Measurements from ENCODE around the gene ACKR2. TPM values are rescaled to one million over a fixed set of nuclear protein-coding genes. Genes with fewer than 3 reads are reported as not detected.

The ACKR2 gene
- total and polyA plus RNA-seq, 8 donors = 0.77 to 7.9 (median 2.0) TPM

DNA sequence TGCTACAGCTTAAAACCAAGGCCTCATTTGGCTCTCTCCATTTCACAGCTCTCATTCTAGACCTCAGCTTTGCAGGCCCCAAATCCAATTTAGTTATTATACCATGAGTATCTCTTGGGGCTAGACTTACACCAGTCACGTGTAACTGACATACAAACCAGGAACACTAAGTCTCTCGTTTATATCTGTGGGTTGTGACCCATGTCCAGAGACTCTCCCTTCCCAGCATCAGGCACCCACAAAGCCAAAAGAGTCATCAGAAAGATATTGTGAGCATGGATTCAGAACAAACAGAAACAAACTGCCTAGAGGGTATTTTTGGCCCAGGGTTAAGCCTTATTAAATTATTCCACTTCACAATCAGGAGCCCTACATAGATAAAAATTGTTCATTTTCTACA is 30.6 kb upstream of the ACKR2 start:
- no peak overlapping the region for H3K27ac ChIP-seq

DNA sequence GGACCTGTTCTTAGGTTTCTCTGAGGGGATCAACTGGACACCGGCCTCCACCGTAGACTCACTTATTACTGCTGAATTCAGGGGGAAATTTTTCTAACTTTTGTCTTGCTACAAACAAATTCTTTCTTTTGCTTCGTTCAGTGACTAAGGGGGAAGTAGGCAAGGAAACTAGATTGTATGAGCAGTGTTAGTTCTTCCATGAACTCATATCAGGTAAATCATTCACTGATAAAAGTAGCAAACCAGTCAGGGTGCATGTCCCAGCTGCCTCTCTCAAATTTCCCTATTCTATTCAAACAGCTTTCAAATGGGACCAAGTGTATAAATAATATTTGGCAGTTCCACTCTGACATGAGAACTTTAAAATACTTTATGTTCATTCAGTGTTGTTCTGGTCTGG is 28.8 kb upstream of the ACKR2 start:
- intact Hi-C loops (cut with DNase I) = loop anchor here in 1 of 2 donors (2.0 kb wide), 1 partner anchor 100 kb away; no protein-coding TSS in a partner anchor
- peaks cover 0 to 22% of the 10 kb centered on the region in 2 donors for H3K36me3 ChIP-seq
- ATAC-seq = peak; percentile 31

More for the DNA sequence above, 30.6 kb upstream of the ACKR2 start:
- H3K4me1 ChIP-seq = peaks cover 4 to 16% of the 10 kb centered on the region in 2 donors
- H3K27me3 ChIP-seq = no peaks in the 10 kb centered on the region
- intact Hi-C loops (cut with DNase I) = no loop called here
- H3K36me3 ChIP-seq = peaks cover 0 to 9% of the 10 kb centered on the region in 2 donors
- DNase-seq = no peak
- H3K9me3 ChIP-seq = no peaks in the 10 kb centered on the region
- ATAC-seq = peak; percentile 51
- H3K4me3 ChIP-seq = no peak overlapping the region
- TF ChIP-seq CTCF (IDR thresholded peaks at IDR 0.05) = no peak

GRCh38 chr3:42780892-42781700 is 28.1 kb upstream of the ACKR2 start:
- intact Hi-C loops (cut with DNase I) = loop anchor here in 1 of 2 donors (2.0 kb wide), 1 partner anchor 100 kb away; no protein-coding TSS in a partner anchor
- H3K27me3 ChIP-seq = no peaks in the 10 kb centered on the region
- peak in 2 of 4 donors; percentile 69 to 79 for DNase-seq
- no peak overlapping the region for H3K27ac ChIP-seq
- ATAC-seq = peak; percentile 82
- H3K4me1 ChIP-seq = peaks cover 4 to 16% of the 10 kb centered on the region in 2 donors
- H3K9me3 ChIP-seq = no peaks in the 10 kb centered on the region
- H3K36me3 ChIP-seq = peaks cover 0 to 27% of the 10 kb centered on the region in 2 donors
- no peak overlapping the region for H3K4me3 ChIP-seq
- peak; percentile 73 to 80 for TF ChIP-seq CTCF (IDR thresholded peaks at IDR 0.05)

More for the DNA sequence above, 28.8 kb upstream of the ACKR2 start:
- no peak for TF ChIP-seq CTCF (IDR thresholded peaks at IDR 0.05)
- H3K27me3 ChIP-seq = no peaks in the 10 kb centered on the region
- no peak for DNase-seq
- H3K9me3 ChIP-seq = no peaks in the 10 kb centered on the region
- H3K4me3 ChIP-seq = no peak overlapping the region
- H3K27ac ChIP-seq = no peak overlapping the region
- H3K4me1 ChIP-seq = peaks cover 4 to 16% of the 10 kb centered on the region in 2 donors

- peaks cover 3 to 34% of the 10 kb centered on the region in 2 donors for H3K36me3 ChIP-seq
- H3K9me3 ChIP-seq = no peaks in the 10 kb centered on the region
- H3K4me1 ChIP-seq = peaks cover 0 to 9% of the 10 kb centered on the region in 2 donors
- intact Hi-C loops (cut with DNase I) = no loop called here
- no peak overlapping the region for H3K4me3 ChIP-seq
- DNase-seq = no peak
- H3K27ac ChIP-seq = no peak overlapping the region
- ATAC-seq = no peak
- no peak for TF ChIP-seq CTCF (IDR thresholded peaks at IDR 0.05)
- no peaks in the 10 kb centered on the region for H3K27me3 ChIP-seq
Measured at GRCh38 chr3:42786212-42786611, 23.0 kb upstream of the ACKR2 start.

- Histone ChIP-seq H3K27ac (no peak overlapping the region), H3K36me3 (peaks cover 3 to 38% of the 10 kb centered on the region in 2 donors), H3K4me1 (peaks cover 0 to 9% of the 10 kb centered on the region in 2 donors), H3K4me3 (no peak overlapping the region), H3K9me3 (no peaks in the 10 kb centered on the region), H3K27me3 (no peaks in the 10 kb centered on the region)
- ATAC-seq = no peak
- intact Hi-C loops (cut with DNase I) = no loop called here
- no peak for TF ChIP-seq CTCF (IDR thresholded peaks at IDR 0.05)
- no peak for DNase-seq
Measured at GRCh38 chr3:42786631-42787030, 22.6 kb upstream of the ACKR2 start.
